Measurements from ENCODE around the gene AQP10.
"Not testable (repeated sequence)": the region's sequence is repeated elsewhere in the genome, so short reads cannot be mapped to it uniquely, and the experiment has no call there.

The AQP10 gene, protein sequence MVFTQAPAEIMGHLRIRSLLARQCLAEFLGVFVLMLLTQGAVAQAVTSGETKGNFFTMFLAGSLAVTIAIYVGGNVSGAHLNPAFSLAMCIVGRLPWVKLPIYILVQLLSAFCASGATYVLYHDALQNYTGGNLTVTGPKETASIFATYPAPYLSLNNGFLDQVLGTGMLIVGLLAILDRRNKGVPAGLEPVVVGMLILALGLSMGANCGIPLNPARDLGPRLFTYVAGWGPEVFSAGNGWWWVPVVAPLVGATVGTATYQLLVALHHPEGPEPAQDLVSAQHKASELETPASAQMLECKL

DNA sequence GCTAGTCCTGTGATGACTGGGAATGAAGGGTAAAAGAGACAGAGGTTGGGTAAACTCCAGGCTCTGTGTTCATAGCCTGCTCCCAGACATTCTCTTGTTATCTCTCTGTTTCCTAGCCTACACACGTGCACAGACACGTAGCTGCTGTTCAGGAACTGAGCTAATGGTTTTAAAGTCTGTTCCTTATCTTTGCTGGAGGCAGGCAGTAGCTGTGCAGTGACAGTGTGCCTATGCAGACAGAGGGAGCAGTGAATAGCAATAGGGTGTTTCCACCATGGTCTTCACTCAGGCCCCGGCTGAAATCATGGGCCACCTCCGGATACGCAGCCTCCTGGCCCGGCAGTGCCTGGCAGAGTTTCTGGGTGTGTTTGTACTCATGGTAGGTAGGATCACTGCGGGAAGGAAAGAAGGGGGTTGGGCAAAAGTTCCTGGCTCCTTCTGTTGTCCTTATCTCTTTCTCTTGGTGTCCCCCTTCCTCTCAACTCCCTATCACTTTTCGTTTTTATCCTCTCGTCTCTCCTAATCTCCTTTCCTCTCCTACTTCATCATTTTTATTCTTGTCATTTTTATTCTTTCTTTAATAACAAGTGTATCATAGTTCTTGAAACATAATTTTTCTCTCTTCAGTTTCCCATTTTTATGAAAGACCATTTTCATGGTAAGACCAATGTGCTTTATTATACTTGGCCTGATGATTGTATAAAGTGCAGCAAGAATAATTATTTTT, at the start of gene AQP10:
Gene AQP10, plus strand, starts transcription at position 212 of the 727 bp plus-strand sequence. Its CDS starts 63 bp downstream, at position 275.
- DNase-seq = no peak

DNA sequence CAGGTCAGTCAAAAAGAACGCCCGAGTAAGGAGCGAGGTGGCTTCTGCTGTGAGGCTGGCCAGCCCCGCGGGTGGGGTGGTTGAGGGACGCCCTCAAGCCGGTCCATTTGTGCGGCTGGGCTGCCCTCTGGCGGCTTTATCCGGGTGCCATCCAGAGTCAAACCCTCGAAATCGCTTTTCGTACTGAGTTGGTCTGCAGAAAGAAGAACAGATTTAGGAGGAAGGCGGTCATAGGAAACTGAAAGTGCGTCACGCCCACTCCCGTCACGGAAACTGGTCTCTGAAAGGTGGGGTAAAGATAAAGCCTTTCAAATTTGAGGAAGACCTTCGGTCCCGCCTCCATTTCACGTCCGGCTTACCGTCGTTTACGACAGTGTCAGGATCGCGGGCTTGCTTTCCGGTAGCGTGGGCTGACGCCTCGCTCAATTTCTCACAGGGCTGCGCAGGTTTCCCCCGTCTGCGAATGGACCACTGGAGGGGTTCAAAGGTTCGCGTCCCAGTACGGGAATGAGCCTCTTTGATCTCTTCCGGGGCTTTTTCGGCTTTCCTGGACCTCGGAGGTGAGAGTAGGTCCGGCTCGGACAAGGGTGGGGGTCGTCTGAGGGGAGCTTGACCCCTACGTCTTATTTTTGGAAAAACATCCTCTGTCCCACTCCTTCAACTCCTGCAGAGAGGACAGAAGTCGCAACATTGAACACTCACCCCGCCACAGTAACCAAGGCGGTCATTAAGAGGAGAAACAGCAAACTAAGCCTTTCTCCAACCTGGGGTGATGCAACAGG, 48.5 kb upstream of the AQP10 start, which contains the start of gene HAX1:
Gene HAX1, plus strand, starts transcription at position 413 of the 782 bp plus-strand sequence. Its CDS starts 95 bp downstream, at position 508.
- peak; percentile 96 to 99 (median 98) for DNase-seq

DNA sequence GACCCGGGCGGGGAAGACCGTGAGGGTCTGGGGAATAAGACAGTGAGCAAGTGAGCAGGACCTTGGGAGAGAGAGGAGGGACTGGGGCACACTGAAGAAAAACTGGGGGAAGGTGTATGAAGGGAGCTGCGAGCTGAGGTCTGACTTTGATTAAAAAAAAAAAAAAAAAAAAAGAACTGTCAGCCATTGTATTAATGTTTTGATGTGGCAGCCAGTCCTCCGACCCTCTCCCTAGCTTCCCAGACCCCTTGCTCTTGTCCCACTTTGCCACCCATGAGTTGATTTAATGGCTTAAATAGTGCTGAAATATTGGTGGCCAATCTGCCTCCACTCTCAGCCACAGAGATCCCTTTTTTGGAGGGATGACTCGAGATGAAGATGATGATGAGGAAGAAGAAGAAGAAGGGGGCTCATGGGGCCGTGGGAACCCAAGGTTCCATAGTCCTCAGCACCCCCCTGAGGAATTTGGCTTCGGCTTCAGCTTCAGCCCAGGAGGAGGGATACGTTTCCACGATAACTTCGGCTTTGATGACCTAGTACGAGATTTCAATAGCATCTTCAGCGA, 47.8 kb upstream of the AQP10 start:
- no peak for DNase-seq

DNA sequence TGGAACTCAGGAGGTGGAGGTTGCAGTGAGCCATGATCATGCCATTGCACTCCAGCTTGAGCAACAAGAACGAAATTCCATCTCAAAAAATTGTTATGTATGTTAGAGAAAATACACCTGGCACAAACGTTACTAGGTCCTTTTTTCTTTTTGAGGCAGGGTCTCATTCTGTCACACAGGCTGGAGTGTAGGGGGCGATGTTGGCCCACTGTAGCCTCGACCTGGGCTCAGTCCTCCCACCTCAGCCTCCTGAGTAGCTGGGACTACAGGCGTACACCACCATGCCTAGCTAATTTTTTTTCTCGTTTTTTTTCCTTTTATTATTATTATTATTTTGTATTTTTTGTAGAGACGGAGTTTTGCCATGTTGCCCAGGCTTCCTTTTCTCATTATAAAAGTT, 44.1 kb upstream of the AQP10 start:
- DNase-seq = peak in 2 of 3 donors; percentile 24 to 30

DNA sequence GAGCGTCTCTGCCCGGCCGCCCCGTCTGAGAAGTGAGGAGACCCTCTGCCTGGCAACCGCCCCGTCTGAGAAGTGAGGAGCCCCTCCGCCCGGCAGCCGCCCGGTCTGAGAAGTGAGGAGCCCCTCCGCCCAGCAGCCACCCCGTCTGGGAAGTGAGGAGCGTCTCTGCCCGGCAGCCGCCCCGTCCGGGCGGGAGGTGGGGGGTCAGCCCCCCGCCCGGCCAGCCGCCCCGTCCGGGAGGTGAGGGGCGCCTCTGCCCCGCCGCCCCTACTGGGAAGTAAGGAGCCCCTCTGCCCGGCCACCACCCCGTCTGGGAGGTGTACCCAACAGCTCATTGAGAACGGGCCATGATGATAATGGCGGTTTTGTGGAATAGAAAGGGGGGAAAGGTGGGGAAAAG, 33.3 kb upstream of the AQP10 start:
- DNase-seq = not testable (repeated sequence)

DNA sequence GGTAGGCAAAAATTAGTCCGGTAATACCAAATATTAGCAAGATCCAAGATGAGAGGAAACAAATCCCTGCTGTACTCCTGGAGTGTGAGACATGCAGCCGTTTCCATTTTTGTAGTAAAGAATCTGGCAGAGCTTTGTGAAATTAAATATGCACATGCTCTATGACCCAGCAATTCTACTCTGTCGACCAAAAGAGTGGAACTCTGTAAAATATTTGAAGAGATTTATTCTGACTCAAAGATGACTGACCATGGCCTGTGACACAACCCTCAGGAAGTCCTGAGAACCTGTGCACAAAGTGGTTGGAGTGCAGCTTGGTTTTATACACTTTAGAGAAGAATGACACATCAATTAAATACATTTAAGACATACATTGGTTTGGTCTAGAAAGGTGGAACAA, 32.2 kb upstream of the AQP10 start:
- no peak for DNase-seq

DNA sequence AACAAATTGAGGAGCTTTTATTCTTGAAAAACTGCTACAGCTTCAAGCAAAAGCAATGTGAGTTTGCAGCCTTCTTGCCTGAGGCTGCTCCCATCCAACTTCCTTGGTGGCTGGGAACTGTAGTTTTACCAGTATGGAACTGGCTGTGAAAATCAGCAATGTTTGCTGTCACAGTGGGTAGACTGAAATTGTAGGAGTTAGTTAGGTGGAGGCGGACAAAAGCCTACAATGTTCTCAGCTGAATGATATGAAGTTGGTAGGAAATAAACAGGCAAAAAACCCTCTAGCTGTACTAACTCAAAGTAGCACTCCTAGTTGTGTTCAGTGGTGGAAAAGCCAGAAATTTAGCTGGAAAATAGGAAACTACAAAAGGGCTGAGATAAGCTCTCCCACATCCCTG, 30.0 kb upstream of the AQP10 start:
- DNase-seq = no peak

DNA sequence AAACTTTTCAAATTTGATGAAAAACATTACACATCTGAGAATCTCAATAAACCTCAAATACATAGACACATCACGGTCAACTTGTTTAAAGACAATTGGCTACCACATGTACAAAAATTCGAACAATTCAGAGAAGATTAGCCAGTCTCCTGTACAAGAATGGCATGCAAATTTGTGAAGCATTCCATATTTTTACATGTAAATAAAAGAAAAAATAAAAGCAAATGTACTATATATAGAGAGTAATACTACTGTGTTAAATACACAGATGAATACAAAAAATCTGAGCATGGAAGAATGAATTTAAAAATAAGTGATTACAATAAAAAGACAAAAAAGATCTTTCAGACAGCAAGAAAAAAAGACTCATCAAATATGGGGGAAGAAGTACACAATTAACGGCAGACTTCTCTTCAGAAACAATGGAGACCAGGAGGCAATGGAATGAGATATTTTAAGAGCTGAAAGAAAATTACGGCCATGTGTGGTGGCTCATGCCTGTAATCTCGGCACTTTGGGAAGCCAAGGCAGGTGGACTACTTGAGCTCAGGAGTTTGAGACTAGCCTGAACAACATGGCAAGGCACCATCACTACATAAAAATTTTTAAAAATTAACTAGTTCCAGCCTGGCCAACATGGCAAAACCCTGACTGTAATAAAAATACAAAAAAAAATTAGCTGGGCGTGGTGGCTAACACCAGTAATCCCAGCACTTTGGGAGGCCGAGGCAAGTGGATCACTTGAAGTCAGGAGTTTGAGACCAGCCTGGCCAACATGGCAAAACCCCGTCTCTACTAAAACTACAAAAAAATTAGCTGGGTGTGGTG, 25.3 kb upstream of the AQP10 start:
- DNase-seq = peak in 1 of 3 donors; percentile 14

DNA sequence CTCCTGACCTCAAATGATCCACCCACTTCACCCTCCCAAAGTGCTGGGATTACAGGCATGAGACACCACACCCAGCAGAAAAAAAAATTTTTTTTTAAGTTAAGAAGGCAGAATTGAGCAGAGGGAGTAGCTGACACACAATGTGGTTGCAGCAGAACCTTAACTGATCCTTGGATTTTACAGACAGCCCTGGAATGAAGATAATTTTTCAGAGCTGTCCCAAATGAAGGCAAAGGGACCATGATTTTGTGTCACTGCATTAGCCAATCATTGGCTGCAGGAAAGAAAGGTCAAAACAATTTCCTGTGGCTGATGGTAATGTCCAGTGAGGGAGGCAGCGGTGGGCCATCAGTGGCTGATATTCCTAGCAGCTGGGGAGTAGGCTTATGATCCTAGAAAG, 19.3 kb upstream of the AQP10 start:
- no peak for DNase-seq

DNA sequence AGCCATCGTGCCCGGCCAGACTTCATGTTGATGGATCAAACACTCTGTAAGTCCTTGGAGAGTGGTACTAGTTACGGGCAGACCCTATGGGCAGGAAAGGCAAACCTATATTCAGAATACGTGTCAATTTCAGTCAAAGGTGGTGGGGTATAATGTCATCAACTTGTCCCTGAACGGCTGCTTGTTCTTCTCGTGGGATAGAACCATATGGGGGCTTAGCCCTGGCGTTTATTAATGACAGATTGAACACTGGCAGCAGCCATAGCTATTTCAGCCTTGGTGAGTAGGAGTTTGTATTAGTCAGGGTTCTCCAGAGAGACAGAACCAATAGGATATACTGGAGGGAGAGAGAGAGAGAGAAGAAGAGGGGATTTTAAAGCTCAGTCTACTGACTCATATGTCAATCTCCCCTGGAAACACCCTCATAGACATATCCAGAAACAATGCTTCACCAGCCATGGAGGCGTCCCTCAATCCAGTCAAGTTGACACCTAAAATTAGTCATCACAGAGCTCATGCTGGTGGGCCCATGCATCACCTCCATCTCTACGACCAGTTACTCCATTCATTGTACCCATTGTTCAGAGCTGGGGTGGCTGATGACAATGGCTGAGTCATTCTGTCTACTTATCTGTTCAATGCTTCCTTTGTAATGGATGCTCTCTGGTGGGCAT, 16.1 kb upstream of the AQP10 start:
- peak; percentile 17 to 57 (median 38) for DNase-seq

DNA sequence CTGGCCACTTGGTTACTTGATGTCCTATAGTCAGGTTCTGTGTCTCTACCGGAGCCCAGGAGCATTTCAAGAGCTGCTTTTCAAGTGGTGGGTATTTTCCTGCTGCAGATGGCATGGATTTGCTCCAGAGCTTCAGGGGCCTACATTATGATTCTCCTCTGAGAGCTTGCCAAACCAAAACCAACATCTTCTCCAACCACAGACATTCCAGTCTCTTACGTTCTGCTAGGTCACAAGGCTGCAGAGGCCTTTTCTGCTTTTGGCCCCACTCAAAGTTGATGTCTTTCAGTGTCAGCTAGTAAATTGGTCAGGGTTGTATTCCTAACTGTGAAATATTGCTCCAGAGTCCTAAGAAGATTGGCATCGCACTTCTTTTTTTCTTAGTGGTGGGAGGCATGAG, 14.7 kb upstream of the AQP10 start:
- DNase-seq = no peak

DNA sequence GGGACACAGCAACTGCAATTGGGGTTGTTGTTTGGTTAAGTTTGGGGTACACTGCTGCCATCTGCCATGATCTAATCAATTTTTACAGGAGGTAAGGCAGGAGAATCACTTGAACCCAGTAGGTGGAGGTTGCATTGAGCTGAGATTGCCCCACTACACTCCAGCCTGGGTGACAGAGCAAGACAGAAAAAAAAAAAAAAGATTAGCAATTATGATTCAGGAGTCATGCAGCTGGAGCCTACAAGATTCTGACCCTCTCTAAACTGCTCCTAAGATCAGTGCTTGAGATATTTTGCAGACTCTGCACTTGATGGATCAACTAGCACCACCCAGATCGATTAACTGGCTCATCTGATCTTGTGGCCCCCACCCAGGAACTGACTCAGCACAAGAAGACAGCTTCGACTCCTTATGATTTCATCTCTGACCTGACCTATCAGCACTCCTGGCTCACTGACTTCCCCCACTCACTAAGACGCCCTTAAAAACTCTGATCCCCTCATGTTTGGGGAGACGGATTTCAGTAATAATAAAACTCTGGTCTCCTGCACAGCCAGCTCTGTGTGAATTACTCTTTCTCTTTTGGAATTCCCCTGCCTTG, 13.1 kb upstream of the AQP10 start:
- not testable (repeated sequence) for DNase-seq

DNA sequence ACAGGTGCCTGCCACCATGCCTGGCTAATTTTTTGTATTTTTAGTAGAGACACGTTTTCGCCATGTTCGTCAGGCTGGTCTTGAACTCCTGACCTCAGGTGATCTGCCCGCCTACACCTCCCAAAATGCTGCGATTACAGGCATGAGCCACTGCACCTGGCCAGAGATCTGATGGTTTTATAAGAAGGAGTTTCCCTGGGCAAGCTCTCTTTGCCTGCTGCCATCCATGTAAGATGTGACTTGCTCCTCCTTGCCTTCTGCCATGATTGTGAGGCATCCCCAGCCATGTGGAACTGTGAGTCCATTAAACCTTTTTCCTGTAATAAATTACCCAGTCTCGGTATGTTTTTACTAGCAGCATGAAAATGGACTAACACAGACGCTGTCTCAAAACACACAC, 11.8 kb upstream of the AQP10 start:
- not testable (repeated sequence) for DNase-seq

DNA sequence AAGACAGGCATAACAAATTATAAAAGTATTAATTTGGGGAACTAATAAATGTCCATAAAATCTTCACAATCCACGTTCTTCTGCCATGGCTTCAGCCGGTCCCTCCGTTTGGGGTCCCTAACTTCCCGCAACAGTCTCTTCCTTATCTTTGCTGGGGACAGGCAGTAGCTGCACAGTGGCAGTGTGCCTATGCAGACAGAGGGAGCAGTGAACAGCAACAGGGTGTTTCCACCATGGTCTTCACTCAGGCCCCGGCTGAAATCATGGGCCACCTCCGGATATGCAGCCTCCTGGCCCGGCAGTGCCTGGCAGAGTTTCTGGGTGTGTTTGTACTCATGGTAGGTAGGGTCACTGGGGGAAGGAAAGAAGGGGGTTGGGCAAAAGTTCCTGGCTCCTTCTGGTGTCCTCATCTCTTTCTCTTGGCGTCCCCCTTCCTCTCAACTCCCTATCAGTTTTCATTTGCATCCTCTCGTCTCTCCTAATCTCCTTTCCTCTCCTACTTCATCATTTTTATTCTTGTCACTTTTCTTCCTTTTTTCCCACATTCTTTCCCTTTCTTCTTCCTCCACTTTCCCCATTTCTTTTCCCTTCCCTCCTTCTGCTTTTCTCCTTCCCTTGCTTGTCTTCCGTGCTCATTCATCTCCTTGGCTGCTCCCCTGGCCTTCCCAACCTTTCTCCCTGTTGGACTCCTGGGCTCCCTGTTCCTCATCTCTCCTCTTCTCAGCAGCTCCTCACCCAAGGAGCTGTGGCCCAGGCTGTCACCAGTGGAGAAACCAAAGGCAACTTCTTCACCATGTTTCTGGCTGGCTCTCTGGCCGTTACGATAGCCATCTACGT, 8.4 kb upstream of the AQP10 start:
- DNase-seq = not testable (repeated sequence)

DNA sequence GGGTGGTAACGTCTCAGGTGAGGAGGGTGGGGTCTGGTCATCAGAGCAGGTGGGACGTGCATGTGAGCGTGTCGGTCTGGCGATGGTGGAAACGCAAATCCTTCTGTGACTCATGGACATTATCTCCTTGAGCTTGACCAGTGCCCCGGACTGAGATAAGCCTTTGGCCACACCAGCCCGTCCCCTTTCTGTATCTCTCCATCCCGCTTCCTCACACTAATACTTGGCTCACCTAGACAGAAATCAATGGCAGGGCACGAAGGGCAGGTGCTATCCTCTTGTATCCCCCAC, 7.9 kb upstream of the AQP10 start:
- no peak for DNase-seq

DNA sequence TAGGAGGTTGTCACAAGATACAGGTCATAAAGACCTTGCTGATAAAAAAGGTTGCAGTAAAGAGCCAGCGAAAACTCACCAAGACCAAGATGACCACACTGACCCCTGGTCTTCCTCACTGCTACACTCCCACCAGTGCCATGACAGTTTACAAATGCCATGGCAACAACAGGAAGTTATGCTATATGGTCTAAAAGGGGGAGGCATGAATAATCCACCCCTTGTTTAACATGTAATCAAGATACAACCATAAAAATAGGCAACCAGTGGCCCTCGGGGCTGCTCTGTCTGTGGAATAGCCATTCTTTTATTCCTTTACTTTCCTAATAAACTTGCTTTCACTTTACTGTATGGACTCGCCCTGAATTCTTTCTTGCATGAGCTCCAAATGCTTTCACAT, 6.7 kb upstream of the AQP10 start:
- not testable (repeated sequence) for DNase-seq

DNA sequence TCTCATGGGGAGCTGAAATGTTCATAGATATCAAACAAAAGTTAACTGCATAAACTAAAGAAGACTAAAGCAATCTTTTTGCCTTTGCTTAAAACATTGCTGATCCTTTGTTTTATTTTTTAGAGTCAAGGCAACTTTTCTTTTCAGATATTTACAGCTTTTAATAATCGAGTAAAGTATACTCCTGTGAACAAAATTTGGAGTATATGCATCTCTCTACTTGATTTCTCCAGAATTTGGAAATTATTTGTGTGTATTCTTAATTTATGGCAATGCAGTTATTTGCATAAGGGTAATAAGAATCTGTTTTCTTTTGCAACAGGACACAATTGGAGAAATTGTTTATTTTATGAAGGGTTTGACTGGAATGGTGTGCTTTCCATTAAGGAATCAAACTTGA, 4.2 kb upstream of the AQP10 start:
- DNase-seq = no peak

DNA sequence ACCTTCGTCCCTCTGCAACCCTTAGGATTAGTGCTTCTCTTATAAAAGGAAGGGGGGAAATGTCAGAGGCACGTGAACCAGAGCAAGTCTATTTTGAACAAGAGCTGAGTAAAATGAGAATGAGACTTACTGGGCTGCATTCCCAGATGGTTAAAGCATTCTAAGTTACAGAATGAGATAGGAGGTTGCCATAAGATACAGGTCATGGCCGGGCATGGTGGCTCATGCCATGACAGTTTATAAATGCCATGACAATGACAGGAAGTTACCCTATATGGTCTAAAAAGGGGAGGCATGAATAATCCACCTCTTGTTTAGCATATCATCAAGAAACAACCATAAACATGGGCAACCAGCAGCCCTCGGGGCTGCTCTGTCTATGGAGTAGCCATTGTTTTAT, 2.5 kb upstream of the AQP10 start:
- DNase-seq = no peak

DNA sequence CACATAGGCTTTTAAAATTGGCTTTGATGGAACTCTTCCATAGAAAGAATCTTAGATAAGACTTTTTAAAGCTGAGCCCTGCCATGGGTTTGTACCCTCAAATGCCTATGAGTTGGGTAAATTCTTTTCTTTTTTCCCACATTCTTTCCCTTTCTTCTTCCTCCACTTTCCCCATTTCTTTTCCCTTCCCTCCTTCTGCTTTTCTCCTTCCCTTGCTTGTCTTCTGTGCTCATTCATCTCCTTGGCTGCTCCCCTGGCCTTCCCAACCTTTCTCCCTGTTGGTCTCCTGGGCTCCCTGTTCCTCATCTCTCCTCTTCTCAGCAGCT, 679 bp downstream of the AQP10 start:
- not testable (repeated sequence) for DNase-seq

DNA sequence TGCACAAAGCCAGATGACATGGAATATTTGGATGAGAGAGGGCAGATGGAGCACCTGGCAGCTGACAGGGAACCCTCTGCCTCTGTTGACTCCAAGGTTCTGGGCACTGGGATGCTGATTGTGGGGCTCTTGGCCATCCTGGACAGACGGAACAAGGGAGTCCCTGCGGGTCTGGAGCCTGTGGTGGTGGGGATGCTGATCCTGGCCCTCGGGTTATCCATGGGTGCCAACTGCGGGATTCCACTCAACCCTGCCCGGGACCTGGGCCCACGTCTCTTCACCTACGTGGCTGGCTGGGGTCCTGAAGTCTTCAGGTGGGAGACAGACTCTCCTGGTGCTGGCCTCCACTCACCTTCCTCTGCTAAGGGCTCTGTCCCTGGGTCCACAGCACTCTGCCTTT, 2.6 kb downstream of the AQP10 start:
- no peak for DNase-seq

DNA sequence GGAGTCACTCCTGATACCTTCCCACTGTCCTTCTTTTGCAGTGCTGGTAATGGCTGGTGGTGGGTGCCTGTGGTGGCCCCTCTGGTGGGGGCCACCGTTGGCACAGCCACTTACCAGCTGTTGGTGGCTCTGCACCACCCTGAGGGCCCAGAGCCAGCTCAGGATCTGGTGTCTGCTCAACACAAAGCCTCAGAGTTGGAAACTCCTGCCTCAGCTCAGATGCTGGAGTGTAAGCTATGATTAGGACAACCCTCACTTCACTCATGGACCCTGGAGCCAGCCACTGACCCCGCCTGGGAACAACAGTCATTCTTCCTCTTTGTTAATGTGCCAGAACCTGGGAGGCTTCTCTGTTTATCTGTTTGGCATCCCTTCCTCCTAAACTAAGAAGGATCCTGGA, 3.3 kb downstream of the AQP10 start:
- DNase-seq = no peak
